Fibroblast of mammary gland (primary cell): ENCODE measurements around the gene SH3BP5.

Experiments
- DNase-seq: peaks from one replicate; pipeline ENCODE4 v3.0.0-alpha.2; 2010; ENCODE audit warnings: low read depth
- H3K4me3 ChIP-seq: 2 replicates; pipeline ENCODE4 v1.5.1; 2011; ENCODE audit warnings: low read depth, mild to moderate bottlenecking, low read length, moderate library complexity; ENCODE audit not compliant: control insufficient read depth
- CTCF ChIP-seq: conservative IDR thresholded peaks from 2 replicates; pipeline ENCODE4 v1.5.1; 2011; ENCODE audit warnings: low read depth, low read length, inconsistent platforms; ENCODE audit not compliant: control insufficient read depth, insufficient read depth

SH3BP5 gene

GRCh38 chr3:15341030-15341726, 8.8 kb upstream of the SH3BP5 start:
- no peak overlapping the region for H3K4me3 ChIP-seq
- DNase-seq = no peak
- no peak for TF ChIP-seq CTCF

DNA sequence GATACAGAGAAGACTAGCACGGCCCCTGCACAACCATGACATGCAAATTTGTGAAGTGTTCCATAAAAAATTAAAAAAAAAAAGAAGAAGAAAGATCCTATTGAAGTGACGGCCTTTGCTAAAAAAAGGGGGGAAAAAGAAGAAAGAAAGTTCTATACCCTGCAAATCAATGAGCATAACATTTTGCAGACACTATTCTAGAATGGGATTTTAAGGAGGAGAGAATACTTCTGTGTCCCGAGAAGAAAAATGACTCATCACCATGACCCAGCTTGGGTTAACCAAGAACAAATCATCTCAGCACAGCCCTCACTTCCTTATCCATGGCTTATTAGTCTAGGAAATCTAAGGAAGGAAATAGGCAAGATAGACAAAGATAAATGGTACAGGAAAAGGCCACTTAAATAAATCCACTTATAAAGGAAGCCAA, 7.4 kb upstream of the SH3BP5 start:
- DNase-seq = peak; percentile 91
- TF ChIP-seq CTCF = no peak
- H3K4me3 ChIP-seq = no peak overlapping the region

DNA sequence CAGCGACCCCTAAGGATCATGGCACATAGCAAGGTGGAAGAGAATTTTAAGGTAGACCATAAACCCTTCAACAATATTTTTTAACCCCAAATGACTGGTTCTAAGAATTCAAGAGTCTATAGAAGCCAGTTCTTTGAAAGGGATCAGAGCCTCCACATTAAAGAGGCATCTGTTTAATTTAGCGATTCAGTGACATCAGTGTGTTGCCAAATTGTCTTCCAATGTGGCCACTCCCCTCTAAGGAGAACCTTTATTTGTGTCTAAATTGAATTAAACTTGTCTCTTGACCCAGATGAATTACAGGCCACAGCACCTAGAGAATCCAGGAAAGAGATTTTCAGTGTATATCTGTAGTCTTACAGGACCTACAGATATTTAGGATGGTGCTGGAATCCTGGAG, 6.6 kb upstream of the SH3BP5 start:
- DNase-seq = no peak
- H3K4me3 ChIP-seq = no peak overlapping the region
- no peak for TF ChIP-seq CTCF

GRCh38 chr3:15337963-15338362, 5.6 kb upstream of the SH3BP5 start:
- TF ChIP-seq CTCF = no peak
- DNase-seq = no peak
- no peak overlapping the region for H3K4me3 ChIP-seq

GRCh38 chr3:15336057-15336456, 3.7 kb upstream of the SH3BP5 start:
- H3K4me3 ChIP-seq = no peak overlapping the region
- no peak for TF ChIP-seq CTCF
- no peak for DNase-seq

GRCh38 chr3:15333956-15334263, 1.5 kb upstream of the SH3BP5 start:
- TF ChIP-seq CTCF = no peak
- DNase-seq = no peak
- H3K4me3 ChIP-seq = no peak overlapping the region
